GM21390 (cell line): ENCODE measurements around the gene LAMA1.

Source experiments
- ATAC-seq: cut with Tn5 transposase; IDR thresholded peaks from one replicate; pipeline ENCODE4 v1.9.1; 2021; ENCODE audit not compliant: unreplicated experiment

Gene LAMA1

DNA sequence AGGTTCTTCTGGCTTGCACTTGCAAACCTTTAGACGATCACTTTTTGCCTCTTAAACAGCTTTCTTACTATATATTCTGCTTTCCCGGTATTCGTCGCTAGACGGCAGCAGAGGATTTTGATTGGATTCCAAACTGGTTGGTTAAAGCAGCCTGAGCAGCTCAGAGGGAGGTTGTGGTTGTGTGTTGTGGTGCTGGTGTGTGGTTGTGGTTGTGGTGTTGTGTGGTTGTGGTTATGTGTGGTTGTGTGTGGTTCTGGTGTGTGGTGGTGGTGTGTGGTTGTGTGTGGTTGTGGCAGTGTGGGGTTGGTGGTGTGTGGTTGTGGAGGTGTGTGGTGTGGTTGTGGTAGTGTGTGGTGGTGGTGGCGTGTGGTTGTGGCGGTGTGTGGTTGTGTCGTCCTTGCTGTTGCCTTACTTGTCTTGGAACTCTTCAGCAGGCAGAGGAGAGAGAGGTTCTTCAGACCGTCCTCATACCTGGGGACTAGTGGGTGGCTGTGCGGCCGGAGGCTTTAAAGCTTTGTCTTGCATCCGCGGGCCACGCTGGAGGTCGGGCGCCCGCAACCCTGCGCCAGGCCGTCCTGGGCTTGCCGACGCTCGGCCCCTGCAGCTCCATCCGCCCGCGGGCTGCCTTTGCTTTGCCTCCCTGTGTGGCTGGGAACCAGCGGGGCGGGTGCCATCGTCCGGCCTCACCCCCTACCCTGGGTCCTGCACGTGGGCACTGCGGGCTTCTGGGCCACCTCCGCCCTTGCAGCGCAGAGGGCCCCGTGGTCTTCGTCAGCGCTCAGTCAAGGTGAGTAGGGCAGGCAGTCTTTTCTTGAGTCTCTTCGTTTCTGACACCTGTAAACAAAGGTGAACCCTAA lies 197.3 kb downstream of the LAMA1 start:
- ATAC-seq: no peak

- no peak for ATAC-seq
Measured at GRCh38 chr18:6917072-6917471, 200.5 kb downstream of the LAMA1 start.

- no peak for ATAC-seq
Measured at GRCh38 chr18:6901286-6901926, 216.2 kb downstream of the LAMA1 start.

GRCh38 chr18:6891788-6892187 lies 225.8 kb downstream of the LAMA1 start:
- no peak for ATAC-seq
